Nephron progenitor cell (in vitro differentiated cells): Measurements from ENCODE around the gene RANBP1.

Experiments used
- DNase-seq: peaks from one replicate; pipeline ENCODE4 v3.0.0; 2021
- H3K27ac Mint-ChIP-seq: 2 replicates; pipeline ENCODE4 v1.8.0; 2021; ENCODE audit warnings: mild to moderate bottlenecking, moderate library complexity, mixed read lengths
- H3K27me3 Mint-ChIP-seq: 2 replicates; pipeline ENCODE4 v1.8.0; 2021; ENCODE audit warnings: mild to moderate bottlenecking, low read depth, mixed read lengths; ENCODE audit not compliant: poor library complexity
- H3K36me3 Mint-ChIP-seq: 2 replicates; pipeline ENCODE4 v1.8.0; 2021; ENCODE audit warnings: low read depth, mixed read lengths
- H3K4me1 Mint-ChIP-seq: 2 replicates; pipeline ENCODE4 v1.8.0; 2021; ENCODE audit warnings: mixed read lengths
- H3K4me3 Mint-ChIP-seq: 2 replicates; pipeline ENCODE4 v1.8.0; 2021; ENCODE audit warnings: mild to moderate bottlenecking, moderate library complexity, mixed read lengths
- H3K9me3 Mint-ChIP-seq: 2 replicates; pipeline ENCODE4 v1.8.0; 2021; ENCODE audit warnings: mild to moderate bottlenecking, moderate library complexity, mixed read lengths
- TF ChIP-seq, protein P1 (sequence below): fragments of 200-600 bp; sonication (generic); IDR thresholded peaks from 2 replicates; pipeline ENCODE4 v1.5.0; 2021; ENCODE audit warnings: antibody characterized with exemption

RANBP1 gene

GRCh38 chr22:20125201-20126174 is 9.6 kb downstream of the RANBP1 start:
- TF ChIP-seq, protein P1, sequence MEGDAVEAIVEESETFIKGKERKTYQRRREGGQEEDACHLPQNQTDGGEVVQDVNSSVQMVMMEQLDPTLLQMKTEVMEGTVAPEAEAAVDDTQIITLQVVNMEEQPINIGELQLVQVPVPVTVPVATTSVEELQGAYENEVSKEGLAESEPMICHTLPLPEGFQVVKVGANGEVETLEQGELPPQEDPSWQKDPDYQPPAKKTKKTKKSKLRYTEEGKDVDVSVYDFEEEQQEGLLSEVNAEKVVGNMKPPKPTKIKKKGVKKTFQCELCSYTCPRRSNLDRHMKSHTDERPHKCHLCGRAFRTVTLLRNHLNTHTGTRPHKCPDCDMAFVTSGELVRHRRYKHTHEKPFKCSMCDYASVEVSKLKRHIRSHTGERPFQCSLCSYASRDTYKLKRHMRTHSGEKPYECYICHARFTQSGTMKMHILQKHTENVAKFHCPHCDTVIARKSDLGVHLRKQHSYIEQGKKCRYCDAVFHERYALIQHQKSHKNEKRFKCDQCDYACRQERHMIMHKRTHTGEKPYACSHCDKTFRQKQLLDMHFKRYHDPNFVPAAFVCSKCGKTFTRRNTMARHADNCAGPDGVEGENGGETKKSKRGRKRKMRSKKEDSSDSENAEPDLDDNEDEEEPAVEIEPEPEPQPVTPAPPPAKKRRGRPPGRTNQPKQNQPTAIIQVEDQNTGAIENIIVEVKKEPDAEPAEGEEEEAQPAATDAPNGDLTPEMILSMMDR: no peak
- peak overlapping the region; percentile 84 for H3K27ac Mint-ChIP-seq
- H3K9me3 Mint-ChIP-seq: no peaks in the 10 kb centered on the region
- peaks cover 13% of the 10 kb centered on the region for H3K4me1 Mint-ChIP-seq
- peaks cover 3% of the 10 kb centered on the region for H3K27me3 Mint-ChIP-seq
- peaks cover 44% of the 10 kb centered on the region for H3K36me3 Mint-ChIP-seq
- no peak for DNase-seq
- H3K4me3 Mint-ChIP-seq: no peak overlapping the region

DNA sequence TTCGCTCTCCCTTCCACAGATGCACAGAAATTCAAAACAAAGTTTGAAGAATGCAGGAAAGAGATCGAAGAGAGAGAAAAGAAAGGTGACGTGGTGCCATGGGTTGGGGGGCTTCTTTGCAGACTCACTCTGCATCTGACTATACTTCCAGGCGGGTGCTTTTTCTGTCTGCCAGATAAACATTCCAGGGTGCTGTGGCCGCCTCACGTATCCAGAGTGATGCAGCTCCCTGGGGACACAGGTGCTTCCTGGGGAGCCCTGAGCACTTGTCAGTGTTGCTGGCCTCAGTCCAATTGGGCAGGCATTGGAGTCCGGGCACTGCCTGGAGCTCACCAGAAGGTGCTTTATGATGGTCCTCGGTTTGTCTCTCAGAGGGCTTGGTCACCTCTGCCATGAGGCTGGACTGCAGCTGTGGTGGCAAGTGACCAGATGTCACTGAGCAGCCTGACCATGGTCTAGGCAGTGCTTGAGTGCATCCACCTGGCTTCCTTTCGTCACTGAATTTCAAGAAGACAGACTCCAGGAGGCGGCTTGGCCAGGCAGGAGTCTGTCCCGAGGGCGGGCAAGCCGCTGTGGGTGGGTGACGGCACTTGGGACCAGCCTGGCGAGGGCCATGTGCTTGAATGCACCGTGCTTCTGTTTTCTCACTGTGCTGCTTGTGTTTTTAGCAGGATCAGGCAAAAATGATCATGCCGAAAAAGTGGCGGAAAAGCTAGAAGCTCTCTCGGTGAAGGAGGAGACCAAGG is 10.6 kb downstream of the RANBP1 start:
- Mint-ChIP-seq H3K36me3 (peaks cover 39% of the 10 kb centered on the region), H3K4me3 (no peak overlapping the region), H3K9me3 (no peaks in the 10 kb centered on the region), H3K4me1 (peaks cover 8% of the 10 kb centered on the region), H3K27me3 (peaks cover 3% of the 10 kb centered on the region), H3K27ac (peak overlapping the region; percentile 93)
- TF ChIP-seq, protein P1: no peak
- DNase-seq: no peak

DNA sequence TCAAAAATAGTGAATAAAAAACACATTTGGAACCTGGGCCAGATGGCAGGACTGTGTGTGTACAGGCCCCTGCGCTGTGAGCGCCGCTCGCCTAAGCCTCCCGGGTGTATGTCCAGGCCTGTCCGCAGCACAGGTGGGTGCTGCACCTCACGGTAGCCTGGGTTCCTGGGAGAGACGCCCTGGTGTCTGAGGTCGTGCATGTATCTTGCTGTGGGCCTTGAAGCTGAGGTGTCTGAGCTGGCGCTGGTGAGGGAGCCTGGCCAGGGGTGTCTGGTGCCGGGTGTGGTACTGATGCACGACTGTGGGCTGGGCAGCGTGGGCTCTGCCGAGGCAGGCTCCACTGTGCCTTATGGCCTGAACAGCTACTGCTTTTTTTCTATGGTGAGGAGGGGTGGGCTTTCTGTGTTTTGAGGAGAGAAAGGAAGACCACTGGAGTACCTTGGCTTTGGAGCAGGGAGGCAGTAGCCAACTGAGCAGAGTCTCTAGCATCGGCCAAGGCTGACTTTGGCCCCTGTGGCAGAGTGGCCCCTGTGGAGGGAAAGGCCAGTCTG is 11.5 kb downstream of the RANBP1 start:
- H3K27me3 Mint-ChIP-seq: peaks cover 3% of the 10 kb centered on the region
- no peak overlapping the region for H3K4me3 Mint-ChIP-seq
- no peaks in the 10 kb centered on the region for H3K9me3 Mint-ChIP-seq
- TF ChIP-seq, protein P1: no peak
- H3K4me1 Mint-ChIP-seq: no peaks in the 10 kb centered on the region
- peaks cover 29% of the 10 kb centered on the region for H3K36me3 Mint-ChIP-seq
- peak overlapping the region; percentile 93 for H3K27ac Mint-ChIP-seq
- no peak for DNase-seq

GRCh38 chr22:20127869-20128618 is 12.1 kb downstream of the RANBP1 start:
- no peaks in the 10 kb centered on the region for H3K9me3 Mint-ChIP-seq
- peaks cover 29% of the 10 kb centered on the region for H3K36me3 Mint-ChIP-seq
- TF ChIP-seq, protein P1: no peak
- peaks cover 4% of the 10 kb centered on the region for H3K27me3 Mint-ChIP-seq
- peaks cover 3% of the 10 kb centered on the region for H3K4me1 Mint-ChIP-seq
- peak overlapping the region; percentile 93 for H3K27ac Mint-ChIP-seq
- DNase-seq: no peak
- no peak overlapping the region for H3K4me3 Mint-ChIP-seq

DNA sequence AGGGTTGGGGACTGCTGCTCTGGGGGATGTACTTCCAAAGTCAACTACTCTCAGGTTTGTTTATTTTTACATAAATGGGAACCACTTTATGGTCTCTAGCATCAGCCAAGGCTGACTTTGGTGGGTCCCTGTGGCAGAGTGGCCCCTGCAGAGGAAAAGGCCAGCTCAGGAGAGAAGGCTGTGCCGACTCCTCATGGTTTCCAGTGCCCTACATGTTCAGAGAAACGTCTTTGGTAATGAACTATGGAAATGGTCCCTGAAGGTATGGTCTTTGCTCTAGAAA is 12.7 kb downstream of the RANBP1 start:
- TF ChIP-seq, protein P1: no peak
- Mint-ChIP-seq H3K4me1 (peaks cover 8% of the 10 kb centered on the region), H3K9me3 (no peaks in the 10 kb centered on the region), H3K27ac (peak overlapping the region; percentile 93), H3K36me3 (peaks cover 29% of the 10 kb centered on the region), H3K4me3 (no peak overlapping the region), H3K27me3 (peaks cover 5% of the 10 kb centered on the region)
- no peak for DNase-seq
